CD4-positive, alpha-beta T cell treated with Interleukin-2 at 100 ng/mL for 4 hours (primary cell): ENCODE data around the gene SLAMF9.

Experiments used
- DNase-seq: peaks from one replicate; pipeline ENCODE4 v3.0.0-alpha.2; 2020; ENCODE audit warnings: low spot score

SLAMF9 gene

DNA sequence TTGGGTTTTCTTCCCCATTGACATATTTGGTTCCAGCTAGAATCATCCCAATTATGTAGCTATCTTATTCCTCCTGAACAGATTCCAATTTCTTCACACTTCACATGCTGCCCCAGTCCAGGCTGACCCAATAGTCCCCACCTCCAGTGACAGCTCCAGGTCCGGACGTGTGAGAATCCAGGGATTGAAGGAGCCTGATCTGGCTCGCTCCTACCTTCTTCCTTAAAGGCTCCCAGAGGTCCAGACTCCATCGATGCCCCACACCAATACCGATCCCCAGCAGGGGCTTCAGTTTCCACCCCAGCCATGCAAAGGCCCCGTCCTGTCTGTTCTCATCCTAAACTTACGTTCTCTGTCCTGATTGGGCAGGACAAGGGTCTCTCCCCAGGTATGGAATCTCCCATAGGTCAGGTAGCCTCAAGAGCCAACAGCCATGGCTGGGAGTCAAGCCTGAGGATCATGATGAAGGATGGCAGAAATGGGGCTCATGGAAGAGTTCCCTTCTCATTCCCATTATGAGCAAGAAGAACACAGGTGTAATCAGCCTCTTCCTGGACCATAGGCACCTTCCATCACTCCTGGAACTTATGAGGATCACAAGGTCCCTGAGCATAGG lies 20.4 kb upstream of the SLAMF9 start:
- DNase-seq = no peak

DNA sequence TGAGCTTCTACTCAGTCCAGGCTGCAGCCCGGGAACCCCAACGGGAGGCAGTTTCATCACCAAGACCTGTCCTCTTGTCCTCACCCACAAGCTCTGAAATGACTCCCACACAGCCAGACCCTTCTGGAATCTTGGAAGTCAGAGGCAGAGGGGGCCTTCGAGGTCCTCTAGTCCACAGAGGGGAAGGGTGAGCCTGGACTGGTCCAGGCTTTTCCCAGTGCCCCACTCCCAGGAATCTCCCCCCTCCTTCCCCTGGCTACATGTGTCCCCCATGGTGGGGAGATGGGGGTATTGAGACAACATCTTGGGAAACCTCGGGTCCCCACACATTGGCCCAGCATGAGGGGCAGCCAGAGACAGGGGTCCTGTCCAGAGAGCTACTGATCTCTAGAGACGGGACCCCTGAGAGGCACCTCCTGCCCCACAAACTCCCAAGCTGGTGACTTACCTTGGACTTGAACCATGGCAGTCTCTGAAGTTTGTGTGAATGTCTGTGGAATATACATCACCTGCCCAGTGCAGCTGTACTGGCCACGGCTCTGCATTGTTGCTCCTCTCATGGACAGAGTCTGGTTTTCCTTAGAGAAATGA lies 19.4 kb upstream of the SLAMF9 start:
- no peak for DNase-seq

DNA sequence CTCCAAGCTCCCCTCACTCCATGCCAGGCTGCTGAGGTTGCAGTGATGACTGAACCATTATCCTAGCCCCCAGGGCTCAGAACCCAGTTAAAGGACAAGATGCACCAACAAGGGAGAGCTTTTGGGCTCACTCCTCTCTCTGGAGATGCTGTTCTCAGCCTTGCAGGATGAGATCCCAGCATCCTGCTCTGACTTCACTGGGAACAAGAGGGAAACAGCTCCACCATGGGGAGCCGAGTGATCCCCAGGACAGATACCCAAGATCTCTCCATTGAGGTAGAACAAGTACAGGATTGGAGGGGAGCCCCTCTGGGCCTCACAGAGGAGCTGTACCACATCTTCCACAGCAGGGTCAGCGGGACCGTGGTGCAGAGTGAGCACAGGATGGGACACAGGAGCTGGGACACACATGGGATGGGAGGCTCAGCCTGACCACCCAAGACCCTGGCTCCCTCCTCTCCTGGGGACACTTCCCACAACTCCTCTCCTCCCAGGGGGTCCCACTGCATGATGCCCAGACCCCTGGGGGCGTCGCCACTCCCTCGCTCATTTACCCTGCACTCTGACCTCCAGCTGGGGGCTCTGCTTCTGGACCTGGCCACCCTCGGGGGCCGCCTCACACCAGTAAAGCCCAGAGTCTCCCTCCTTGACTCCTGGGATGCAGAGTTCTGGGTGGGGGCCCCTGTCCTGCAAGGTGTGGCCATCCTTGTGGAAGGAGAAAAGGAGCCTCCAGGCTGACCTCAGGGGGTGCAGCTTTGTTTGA lies 18.6 kb upstream of the SLAMF9 start:
- DNase-seq = no peak

- no peak for DNase-seq
Observed at GRCh38 chr1:159970932-159971342, 16.9 kb upstream of the SLAMF9 start.

GRCh38 chr1:159968901-159969300 lies 14.9 kb upstream of the SLAMF9 start:
- no peak for DNase-seq

- no peak for DNase-seq
Observed at GRCh38 chr1:159965263-159965662, 11.2 kb upstream of the SLAMF9 start.

DNA sequence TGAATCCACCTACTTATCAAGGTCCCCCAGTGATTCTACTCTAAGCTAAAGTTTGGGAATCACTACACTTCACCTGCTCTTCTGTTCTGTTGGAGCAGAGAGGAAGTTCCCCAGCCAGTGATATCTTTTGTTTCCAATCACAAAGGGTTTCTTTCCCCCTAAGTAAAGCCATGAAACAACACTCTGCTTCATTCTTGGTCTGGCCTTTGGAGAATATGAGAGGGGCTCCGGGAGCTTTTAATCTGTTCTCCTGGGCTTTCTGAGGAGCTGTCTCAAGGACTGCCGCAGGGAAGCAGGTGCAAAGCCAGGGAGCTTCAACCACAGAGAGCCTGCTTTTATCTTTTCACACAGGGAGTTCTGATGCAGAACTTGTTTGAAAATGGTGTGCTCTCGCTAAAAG lies 10.1 kb upstream of the SLAMF9 start:
- DNase-seq = no peak

GRCh38 chr1:159962176-159962575 lies 8.1 kb upstream of the SLAMF9 start:
- no peak for DNase-seq

DNA sequence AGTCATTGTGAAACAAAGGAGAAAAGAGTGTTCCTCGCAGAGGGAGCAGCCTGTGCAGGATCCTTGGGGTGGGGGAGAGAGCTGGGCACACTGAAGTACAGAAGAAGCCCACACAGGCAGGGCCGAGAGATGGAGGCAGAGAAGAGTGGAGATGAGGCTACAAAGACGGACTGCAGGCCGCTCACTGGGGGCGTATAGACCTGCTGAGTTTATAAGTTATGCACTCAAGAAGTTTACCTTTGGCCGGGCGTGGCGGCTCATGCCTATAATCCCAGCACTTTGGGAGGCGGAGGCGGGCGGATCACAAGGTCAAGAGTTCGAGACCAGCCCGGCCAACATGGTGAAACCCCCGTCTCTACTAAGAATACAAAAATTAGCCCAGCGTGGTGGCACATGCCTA lies 7.6 kb upstream of the SLAMF9 start:
- DNase-seq = no peak

GRCh38 chr1:159960721-159961381 lies 6.8 kb upstream of the SLAMF9 start:
- no peak for DNase-seq

GRCh38 chr1:159959451-159959850 lies 5.4 kb upstream of the SLAMF9 start:
- DNase-seq = no peak

DNA sequence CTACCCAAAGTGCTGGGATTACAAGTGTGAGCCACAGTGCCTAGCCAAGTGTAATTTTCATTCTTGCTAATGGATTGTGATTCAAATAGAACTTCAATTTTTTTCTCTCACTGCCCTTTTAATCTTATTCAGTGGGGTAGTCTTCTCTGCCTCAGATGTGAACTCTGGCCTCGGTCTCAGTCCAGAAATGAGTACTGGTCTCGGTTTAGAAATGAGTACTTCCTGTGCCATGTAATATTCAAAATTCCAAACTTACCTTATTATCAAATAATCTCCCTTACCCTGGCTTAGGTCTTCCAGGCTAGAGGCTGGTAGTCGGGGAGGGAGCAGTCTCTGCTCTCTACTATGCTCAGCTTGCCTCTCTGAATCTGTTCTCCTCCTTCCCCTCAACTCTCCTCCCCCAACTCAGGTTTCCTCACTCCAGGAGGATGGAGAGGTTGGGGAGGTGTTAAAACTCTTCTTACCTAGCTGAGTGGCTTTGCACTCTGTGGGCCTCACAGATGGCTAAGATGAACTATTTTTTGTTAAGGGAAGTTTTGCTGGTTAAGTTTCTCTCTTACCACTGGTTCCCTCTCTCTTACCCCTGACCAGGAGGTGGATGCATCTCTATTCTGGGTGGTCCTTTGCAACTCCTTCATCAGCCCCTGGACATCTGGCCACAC lies 4.8 kb upstream of the SLAMF9 start:
- no peak for DNase-seq

- DNase-seq = no peak
Observed at GRCh38 chr1:159957824-159958268, 3.8 kb upstream of the SLAMF9 start.

GRCh38 chr1:159955456-159955855 lies 1.4 kb upstream of the SLAMF9 start:
- DNase-seq = no peak

- DNase-seq = no peak
Observed at GRCh38 chr1:159952932-159953331, 1.1 kb downstream of the SLAMF9 start.

GRCh38 chr1:159951551-159951950 lies 2.5 kb downstream of the SLAMF9 start:
- no peak for DNase-seq

DNA sequence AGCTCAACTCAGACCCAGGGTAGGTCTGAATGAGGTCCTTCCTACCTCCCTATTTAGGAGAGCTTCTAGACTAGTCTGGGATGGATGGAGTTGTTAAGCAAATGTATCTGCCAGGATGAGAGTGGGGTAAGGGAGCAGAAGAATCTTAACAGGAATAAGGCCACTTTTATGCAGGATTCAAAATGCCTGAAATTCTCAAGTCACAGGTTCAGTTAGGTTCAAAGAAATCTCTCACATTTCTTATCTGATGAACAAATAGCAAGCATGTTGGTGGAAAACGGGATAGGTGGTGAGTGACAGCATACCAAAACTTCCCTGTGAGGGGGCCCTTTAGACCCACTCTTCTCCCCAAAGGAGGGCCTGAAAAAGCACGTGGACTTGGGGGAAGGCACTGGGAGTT lies 3.0 kb downstream of the SLAMF9 start:
- no peak for DNase-seq

DNA sequence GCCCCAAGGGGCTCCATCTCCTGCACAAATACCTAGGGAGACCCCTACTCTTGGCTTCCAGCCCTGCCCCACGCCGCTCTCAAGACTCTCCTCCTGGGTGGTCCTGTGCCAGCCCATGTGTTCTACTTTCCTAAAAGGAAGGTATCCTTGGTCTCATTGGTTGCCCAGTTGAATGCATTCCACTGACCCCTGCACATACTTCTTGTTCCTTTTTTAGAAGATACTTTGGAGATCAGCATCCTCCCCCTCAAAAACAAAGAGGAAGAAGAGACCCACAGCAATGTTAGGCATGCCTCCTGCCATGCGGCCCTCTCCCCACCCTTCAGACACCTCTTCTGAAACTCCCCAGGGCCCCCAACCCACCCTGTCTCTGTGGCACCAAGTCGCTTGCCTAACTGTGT lies 4.1 kb downstream of the SLAMF9 start:
- no peak for DNase-seq

- DNase-seq = no peak
Observed at GRCh38 chr1:159949123-159949522, 4.9 kb downstream of the SLAMF9 start.

GRCh38 chr1:159947942-159948341 lies 6.1 kb downstream of the SLAMF9 start:
- no peak for DNase-seq

- no peak for DNase-seq
Observed at GRCh38 chr1:159946242-159947187, 7.5 kb downstream of the SLAMF9 start.
